Suprapubic skin (tissue), 3 donors: ENCODE data around the gene ATXN2.

Experiments used
- CTCF ChIP-seq, 2 donors: fragments of 200-600 bp in 1 of 2; fragments of 450-650 bp in 1 of 2; sonication (generic) in 1 of 2; IDR thresholded peaks; one replicate each; pipeline ENCODE4 v1.5.1; 2016 to 2019; ENCODE audit warnings: antibody characterized with exemption in 2 of 2, mild to moderate bottlenecking in 1 of 2, moderate library complexity in 1 of 2
- EP300 ChIP-seq: sonication (generic); formaldehyde crosslinking; IDR thresholded peaks from one replicate; pipeline ENCODE4 v1.6.1; 2017; ENCODE audit warnings: antibody characterized with exemption
- POLR2A ChIP-seq, 2 donors: fragments of 450-650 bp; IDR thresholded peaks; one replicate each; pipeline ENCODE4 v1.6.1; 2017; ENCODE audit warnings: antibody characterized with exemption in 2 of 2, mild to moderate bottlenecking in 2 of 2, moderate library complexity in 2 of 2

- TF ChIP-seq EP300 (no peak), CTCF (IDR thresholded peaks at IDR 0.05) (no peak), POLR2A (IDR thresholded peaks at IDR 0.05) (no peak)
These were observed 157.8 kb downstream of the ATXN2 start for GRCh38 chr12:111441107-111441928.
